Activated CD8-positive, alpha-beta T cell treated with anti-CD3 and anti-CD28 coated beads for 36 hours (primary cell): ENCODE measurements around the gene KLF5. TPM values are rescaled to one million over a fixed set of nuclear protein-coding genes. Genes with fewer than 3 reads are reported as not detected.
"Not testable (repeated sequence)": the region's sequence is repeated elsewhere in the genome, so short reads cannot be mapped to it uniquely, and the experiment has no call there.

Experiments
- ATAC-seq: fragments of 200-7000 bp; cut with Tn5 transposase; one replicate; pipeline ENCODE4 v1.10.0; 2021; ENCODE audit warnings: mild to moderate bottlenecking, moderate library complexity
- CTCF ChIA-PET: fragments of 350-600 bp; sonication (Branson Sonifier 250); formaldehyde crosslinking; loops from one replicate; lab custom pipeline; 2021; ENCODE audit warnings: antibody characterized with exemption; lab: Charles Lee
- POLR2A ChIA-PET: fragments of 350-600 bp; sonication (Branson Sonifier 250); formaldehyde crosslinking; loops from one replicate; lab custom pipeline; 2021; ENCODE audit warnings: antibody characterized with exemption; lab: Charles Lee
- DNase-seq: peaks from one replicate; pipeline ENCODE4 v3.0.0-alpha.2; 2020
- H3K27ac Mint-ChIP-seq: one replicate; pipeline ENCODE4 v1.8.0; 2021; ENCODE audit warnings: mild to moderate bottlenecking, mixed read lengths
- H3K27me3 Mint-ChIP-seq: one replicate; pipeline ENCODE4 v1.8.0; 2021; ENCODE audit warnings: mixed read lengths
- H3K36me3 Mint-ChIP-seq: one replicate; pipeline ENCODE4 v1.8.0; 2021; ENCODE audit warnings: low read depth, mixed read lengths
- H3K4me1 Mint-ChIP-seq: one replicate; pipeline ENCODE4 v1.8.0; 2021; ENCODE audit warnings: low read depth, mixed read lengths
- H3K4me3 Mint-ChIP-seq: one replicate; pipeline ENCODE4 v1.8.0; 2021; ENCODE audit warnings: mild to moderate bottlenecking, moderate library complexity, mixed read lengths
- H3K9me3 Mint-ChIP-seq: one replicate; pipeline ENCODE4 v1.8.0; 2021; ENCODE audit warnings: mixed read lengths
- intact Hi-C: fragments of 100-400 bp; cut with micrococcal nuclease; formaldehyde crosslinking; loops from one replicate; pipeline ENCODE4 v1.10.0; 2022
- total RNA-seq, 2 experiments: library from RNA; stranded (reverse); gene quantifications; one replicate each; pipeline ENCODE4 v1.2.3, GENCODE V29; 2021
- TF ChIP-seq, protein P1 (sequence below): fragments of 200-600 bp; IDR thresholded peaks from one replicate; pipeline ENCODE4 v1.8.0; 2022; ENCODE audit warnings: antibody characterized with exemption, mild to moderate bottlenecking

Gene KLF5
- total RNA-seq, 2 experiments from 2014 or later = 1.3 to 1.6 TPM

DNA sequence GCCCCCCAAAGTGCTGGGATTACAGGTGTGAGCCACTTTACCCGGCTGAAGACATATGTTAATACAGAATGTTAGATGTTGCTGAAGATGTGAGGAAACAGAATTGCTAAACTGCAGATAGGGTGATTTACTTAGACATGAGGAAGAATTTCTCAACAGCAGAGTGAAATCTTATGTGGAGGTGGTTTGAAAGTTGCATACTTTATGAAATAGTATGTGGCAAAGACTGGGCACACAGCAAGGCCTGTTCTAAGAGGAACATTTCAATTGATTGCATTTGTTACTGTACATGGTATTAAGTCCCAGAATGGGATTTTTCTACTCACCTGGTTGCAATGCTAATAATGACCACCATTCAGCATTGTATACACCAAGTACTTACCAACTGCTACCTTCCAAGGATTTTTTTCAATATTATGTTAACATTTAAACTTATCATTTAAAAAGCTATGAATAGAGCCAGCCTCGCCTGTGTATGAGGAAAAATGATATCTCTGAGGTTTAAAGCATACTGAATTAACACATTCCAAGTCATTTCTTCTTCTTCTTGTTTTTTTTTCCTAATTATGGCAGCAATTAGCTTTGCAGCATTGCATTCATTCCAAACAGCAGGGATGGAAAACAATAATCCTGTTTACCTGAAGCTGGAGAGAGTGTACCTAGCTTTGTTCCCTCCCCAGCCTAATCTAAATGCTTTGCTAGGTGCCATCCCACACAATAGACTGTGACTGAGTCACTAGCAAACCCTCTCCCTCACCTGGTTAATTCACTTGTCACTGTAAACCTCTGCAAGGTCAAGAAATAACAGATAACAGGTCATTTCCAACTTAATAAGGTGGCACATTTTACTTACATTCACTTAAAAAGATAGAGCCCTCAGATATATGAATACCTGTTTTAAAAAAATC, 19.4 kb upstream of the KLF5 start:
- DNase-seq = no peak
- CTCF ChIA-PET = interaction anchor here (0.8 to 1.7 kb wide), 2 partner anchors 12 to 17 kb away, joined by 3 read pairs; no protein-coding TSS in a partner anchor
- Mint-ChIP-seq H3K4me1 (no peaks in the 10 kb centered on the region), H3K36me3 (no peaks in the 10 kb centered on the region), H3K4me3 (no peak overlapping the region), H3K9me3 (no peaks in the 10 kb centered on the region), H3K27me3 (no peaks in the 10 kb centered on the region), H3K27ac (no peak overlapping the region)
- ATAC-seq = no peak
- intact Hi-C loops = no loop called here
- POLR2A ChIA-PET = interaction anchor here (0.6 kb wide), 1 partner anchor 331 kb away, joined by 3 read pairs; no protein-coding TSS in a partner anchor
- TF ChIP-seq, protein P1, sequence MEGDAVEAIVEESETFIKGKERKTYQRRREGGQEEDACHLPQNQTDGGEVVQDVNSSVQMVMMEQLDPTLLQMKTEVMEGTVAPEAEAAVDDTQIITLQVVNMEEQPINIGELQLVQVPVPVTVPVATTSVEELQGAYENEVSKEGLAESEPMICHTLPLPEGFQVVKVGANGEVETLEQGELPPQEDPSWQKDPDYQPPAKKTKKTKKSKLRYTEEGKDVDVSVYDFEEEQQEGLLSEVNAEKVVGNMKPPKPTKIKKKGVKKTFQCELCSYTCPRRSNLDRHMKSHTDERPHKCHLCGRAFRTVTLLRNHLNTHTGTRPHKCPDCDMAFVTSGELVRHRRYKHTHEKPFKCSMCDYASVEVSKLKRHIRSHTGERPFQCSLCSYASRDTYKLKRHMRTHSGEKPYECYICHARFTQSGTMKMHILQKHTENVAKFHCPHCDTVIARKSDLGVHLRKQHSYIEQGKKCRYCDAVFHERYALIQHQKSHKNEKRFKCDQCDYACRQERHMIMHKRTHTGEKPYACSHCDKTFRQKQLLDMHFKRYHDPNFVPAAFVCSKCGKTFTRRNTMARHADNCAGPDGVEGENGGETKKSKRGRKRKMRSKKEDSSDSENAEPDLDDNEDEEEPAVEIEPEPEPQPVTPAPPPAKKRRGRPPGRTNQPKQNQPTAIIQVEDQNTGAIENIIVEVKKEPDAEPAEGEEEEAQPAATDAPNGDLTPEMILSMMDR = no peak

DNA sequence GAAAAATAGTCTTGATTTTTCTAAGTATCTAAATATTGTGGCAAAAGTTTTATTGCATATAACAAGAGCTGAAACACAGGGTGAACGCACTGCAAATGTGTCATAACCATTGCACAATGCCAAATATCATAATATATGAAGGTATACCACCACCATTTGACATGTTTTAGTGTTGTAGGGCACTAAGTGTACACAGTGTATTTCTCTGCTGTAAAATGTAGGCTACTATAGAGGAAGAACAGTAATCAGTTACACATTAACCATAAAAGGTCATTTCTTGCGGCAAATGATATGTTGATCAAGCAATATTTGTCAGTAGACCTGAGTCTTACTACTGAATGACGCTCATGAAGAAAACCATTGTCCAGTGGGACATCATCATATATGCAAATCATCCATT, 18.3 kb upstream of the KLF5 start:
- POLR2A ChIA-PET = no interaction called here
- Mint-ChIP-seq H3K4me3 (no peak overlapping the region), H3K4me1 (no peaks in the 10 kb centered on the region), H3K9me3 (no peaks in the 10 kb centered on the region), H3K27ac (no peak overlapping the region), H3K27me3 (no peaks in the 10 kb centered on the region), H3K36me3 (no peaks in the 10 kb centered on the region)
- TF ChIP-seq, protein P1 = no peak
- CTCF ChIA-PET = no interaction called here
- ATAC-seq (no peak), DNase-seq (no peak)
- intact Hi-C loops = no loop called here

GRCh38 chr13:73040968-73041596, 17.7 kb upstream of the KLF5 start:
- Mint-ChIP-seq H3K27me3 (no peaks in the 10 kb centered on the region), H3K4me3 (no peak overlapping the region), H3K4me1 (no peaks in the 10 kb centered on the region), H3K9me3 (no peaks in the 10 kb centered on the region), H3K27ac (no peak overlapping the region), H3K36me3 (no peaks in the 10 kb centered on the region)
- DNase-seq = no peak
- intact Hi-C loops = no loop called here
- ChIA-PET CTCF (no interaction called here), POLR2A (no interaction called here)
- no peak for ATAC-seq
- TF ChIP-seq, protein P1 = no peak

DNA sequence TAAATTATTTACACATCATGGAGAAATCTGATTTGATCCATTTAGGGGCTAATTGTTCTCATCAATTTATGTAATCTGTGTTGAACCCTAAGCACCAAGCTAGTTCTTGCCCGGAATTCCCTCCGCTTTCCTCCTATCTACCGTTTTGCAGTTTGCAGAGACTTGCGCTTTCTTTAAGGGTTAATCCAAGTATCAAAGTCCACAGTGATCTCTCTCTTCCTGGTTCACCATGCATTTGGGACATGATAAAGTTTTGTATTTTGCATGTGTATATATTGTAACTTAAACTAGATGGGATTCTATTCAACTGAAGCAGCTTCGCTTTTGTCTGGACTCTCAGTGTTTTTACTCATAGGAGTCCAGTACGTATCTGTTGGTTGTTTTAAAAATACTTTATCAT, 13.8 kb upstream of the KLF5 start:
- ChIA-PET CTCF (no interaction called here), POLR2A (no interaction called here)
- ATAC-seq = no peak
- no peak for DNase-seq
- H3K36me3 Mint-ChIP-seq = no peaks in the 10 kb centered on the region
- no peaks in the 10 kb centered on the region for H3K4me1 Mint-ChIP-seq
- H3K4me3 Mint-ChIP-seq = no peak overlapping the region
- intact Hi-C loops = no loop called here
- H3K27ac Mint-ChIP-seq = no peak overlapping the region
- TF ChIP-seq, protein P1 = no peak
- no peaks in the 10 kb centered on the region for H3K27me3 Mint-ChIP-seq
- H3K9me3 Mint-ChIP-seq = no peaks in the 10 kb centered on the region

DNA sequence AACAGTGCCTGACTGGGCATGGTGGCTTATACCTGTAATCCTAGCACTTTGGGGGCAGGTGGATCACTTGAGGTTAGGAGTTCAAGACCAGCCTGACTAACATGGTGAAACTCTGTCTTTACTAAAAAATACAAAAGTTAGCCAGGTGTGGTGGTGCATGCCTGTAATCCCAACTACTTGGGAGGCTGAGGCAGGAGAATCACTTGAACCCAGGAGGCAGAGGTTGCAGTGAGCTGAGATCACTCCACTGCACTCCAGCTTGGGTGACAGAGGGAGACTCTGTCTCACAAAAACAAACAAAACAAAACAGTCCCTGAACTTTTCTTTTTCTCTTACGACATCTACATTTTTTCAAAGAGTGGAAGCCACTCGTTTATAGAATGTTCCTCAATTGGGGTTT, 10.2 kb upstream of the KLF5 start:
- H3K4me1 Mint-ChIP-seq, intact Hi-C loops, H3K27me3 Mint-ChIP-seq, POLR2A ChIA-PET, CTCF ChIA-PET, DNase-seq, H3K27ac Mint-ChIP-seq, ATAC-seq, H3K9me3 Mint-ChIP-seq, H3K4me3 Mint-ChIP-seq, H3K36me3 Mint-ChIP-seq: not testable (repeated sequence)
